Measurements from ENCODE around the gene NADSYN1. TPM values are rescaled to one million over a fixed set of nuclear protein-coding genes. Genes with fewer than 3 reads are reported as not detected.

NADSYN1 gene
- total and polyA plus RNA-seq, 2 experiments from 2014 or later, result 35.6 to 54.9 TPM

DNA sequence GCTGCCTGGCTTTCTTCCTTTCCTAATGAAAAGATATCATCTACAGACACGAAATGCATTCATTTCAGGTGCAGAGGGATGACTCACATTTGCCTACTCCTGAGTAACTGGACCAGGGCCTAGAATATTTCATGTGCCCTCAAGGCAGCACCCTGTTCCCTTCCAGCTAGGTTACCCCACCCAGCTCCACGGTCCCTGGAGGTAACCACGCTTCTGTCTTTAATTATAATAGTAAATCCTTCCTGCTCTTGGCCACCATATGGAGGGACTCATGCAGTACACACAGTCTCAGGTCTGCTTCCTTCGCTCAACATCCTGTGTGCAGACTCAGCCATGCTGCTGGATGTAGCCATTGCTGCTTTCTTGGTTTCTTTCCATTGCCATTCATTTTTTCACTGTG, 27.1 kb upstream of the NADSYN1 start (continued):
- no peak for TF ChIP-seq EZH2 (IDR thresholded peaks at IDR 0.05; ENCODE audit: low read depth, unreplicated experiment)

DNA sequence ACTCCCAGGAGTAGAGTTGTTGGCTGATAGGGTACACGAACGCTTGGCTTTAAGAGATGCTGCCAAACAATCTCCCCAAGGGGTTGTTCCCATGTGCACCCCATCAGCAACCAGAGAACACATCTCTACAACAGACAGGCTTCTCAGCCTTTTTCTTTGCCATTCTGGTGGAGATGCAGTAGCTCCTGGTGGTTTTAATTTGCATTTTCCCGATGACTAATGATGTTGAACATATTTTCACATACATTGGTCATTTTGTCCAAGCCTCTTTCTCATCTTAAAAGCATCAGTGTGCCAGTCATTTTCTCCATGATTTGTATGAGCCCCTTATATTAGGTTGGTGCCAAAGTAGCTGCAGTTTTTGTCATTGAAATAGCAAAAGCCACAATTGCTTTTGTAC, 26.6 kb upstream of the NADSYN1 start:
- Histone ChIP-seq H2AFZ (no peak overlapping the region), H3F3A (replicated peaks; ENCODE audit: low read depth) (no peaks in the 10 kb centered on the region), H3K36me3 (ENCODE audit: insufficient read depth) (no peaks in the 10 kb centered on the region), H3K27ac (ENCODE audit: low read depth) (no peak overlapping the region), H4K20me1 (replicated peaks; ENCODE audit: insufficient read depth) (no peaks in the 10 kb centered on the region), H3K27me3 (ENCODE audit: insufficient read depth) (no peaks in the 10 kb centered on the region), H3K9me2 (ENCODE audit: insufficient read depth) (peaks cover 4% of the 10 kb centered on the region; the same call in 1 of the 2 replicates), H3K4me1 (ENCODE audit: insufficient read depth) (no peaks in the 10 kb centered on the region), H3K79me2 (replicated peaks; ENCODE audit: insufficient read depth) (no peaks in the 10 kb centered on the region), H3K4me3 (no peak overlapping the region), H3K4me2 (no peak overlapping the region)
- no peak overlapping the region for H3K27ac Mint-ChIP-seq
- peaks cover 4% of the 10 kb centered on the region; the same call in 2 of the 3 replicates for H3K4me1 Mint-ChIP-seq
- H3K4me3 Mint-ChIP-seq, result no peak overlapping the region
- peaks cover 4% of the 10 kb centered on the region; the same call in 1 of the 3 replicates for H3K9me3 Mint-ChIP-seq
- TF ChIP-seq CREB1 (CRISPR knock-in tag; IDR thresholded peaks at IDR 0.05; ENCODE audit: low read depth) (no peak), STAT1 (IDR thresholded peaks at IDR 0.05; ENCODE audit: unreplicated experiment) (no peak), CTCF (conservative IDR thresholded peaks at IDR 0.05; ENCODE audit: low read depth in 2 of 2) (no peak), ZNF114 (CRISPR knock-in tag; IDR thresholded peaks at IDR 0.05) (no peak), NANOG (IDR thresholded peaks at IDR 0.05; ENCODE audit: borderline replicate concordance) (no peak), ZNF462 (CRISPR knock-in tag; IDR thresholded peaks at IDR 0.05) (no peak), EZH2 (IDR thresholded peaks at IDR 0.05; ENCODE audit: low read depth, unreplicated experiment) (no peak), POLR2AphosphoS5 (IDR thresholded peaks at IDR 0.05; ENCODE audit: low read depth) (no peak), ETS1 (IDR thresholded peaks at IDR 0.05) (no peak), JUNB (IDR thresholded peaks at IDR 0.05; ENCODE audit: unreplicated experiment) (no peak), ZNF331 (CRISPR knock-in tag; IDR thresholded peaks at IDR 0.05; ENCODE audit: low read depth) (no peak), EZH2phosphoT487 (IDR thresholded peaks at IDR 0.05; ENCODE audit: unreplicated experiment) (no peak)
- TF ChIP-seq, protein P1, sequence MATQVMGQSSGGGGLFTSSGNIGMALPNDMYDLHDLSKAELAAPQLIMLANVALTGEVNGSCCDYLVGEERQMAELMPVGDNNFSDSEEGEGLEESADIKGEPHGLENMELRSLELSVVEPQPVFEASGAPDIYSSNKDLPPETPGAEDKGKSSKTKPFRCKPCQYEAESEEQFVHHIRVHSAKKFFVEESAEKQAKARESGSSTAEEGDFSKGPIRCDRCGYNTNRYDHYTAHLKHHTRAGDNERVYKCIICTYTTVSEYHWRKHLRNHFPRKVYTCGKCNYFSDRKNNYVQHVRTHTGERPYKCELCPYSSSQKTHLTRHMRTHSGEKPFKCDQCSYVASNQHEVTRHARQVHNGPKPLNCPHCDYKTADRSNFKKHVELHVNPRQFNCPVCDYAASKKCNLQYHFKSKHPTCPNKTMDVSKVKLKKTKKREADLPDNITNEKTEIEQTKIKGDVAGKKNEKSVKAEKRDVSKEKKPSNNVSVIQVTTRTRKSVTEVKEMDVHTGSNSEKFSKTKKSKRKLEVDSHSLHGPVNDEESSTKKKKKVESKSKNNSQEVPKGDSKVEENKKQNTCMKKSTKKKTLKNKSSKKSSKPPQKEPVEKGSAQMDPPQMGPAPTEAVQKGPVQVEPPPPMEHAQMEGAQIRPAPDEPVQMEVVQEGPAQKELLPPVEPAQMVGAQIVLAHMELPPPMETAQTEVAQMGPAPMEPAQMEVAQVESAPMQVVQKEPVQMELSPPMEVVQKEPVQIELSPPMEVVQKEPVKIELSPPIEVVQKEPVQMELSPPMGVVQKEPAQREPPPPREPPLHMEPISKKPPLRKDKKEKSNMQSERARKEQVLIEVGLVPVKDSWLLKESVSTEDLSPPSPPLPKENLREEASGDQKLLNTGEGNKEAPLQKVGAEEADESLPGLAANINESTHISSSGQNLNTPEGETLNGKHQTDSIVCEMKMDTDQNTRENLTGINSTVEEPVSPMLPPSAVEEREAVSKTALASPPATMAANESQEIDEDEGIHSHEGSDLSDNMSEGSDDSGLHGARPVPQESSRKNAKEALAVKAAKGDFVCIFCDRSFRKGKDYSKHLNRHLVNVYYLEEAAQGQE (IDR thresholded peaks at IDR 0.05; ENCODE audit: unreplicated experiment), result no peak
- ATAC-seq (no peak), DNase-seq (ENCODE audit: low spot score) (no peak)
- H3K36me3 Mint-ChIP-seq (ENCODE audit: low read depth), result no peaks in the 10 kb centered on the region; the same call in 2 of the 3 replicates
- peaks cover 12% of the 10 kb centered on the region for H3K27me3 Mint-ChIP-seq (ENCODE audit: insufficient read depth, low read depth, poor library complexity)

Measured in GM23338 (cell line).